ENCODE results near the gene PDE8B.

DNA sequence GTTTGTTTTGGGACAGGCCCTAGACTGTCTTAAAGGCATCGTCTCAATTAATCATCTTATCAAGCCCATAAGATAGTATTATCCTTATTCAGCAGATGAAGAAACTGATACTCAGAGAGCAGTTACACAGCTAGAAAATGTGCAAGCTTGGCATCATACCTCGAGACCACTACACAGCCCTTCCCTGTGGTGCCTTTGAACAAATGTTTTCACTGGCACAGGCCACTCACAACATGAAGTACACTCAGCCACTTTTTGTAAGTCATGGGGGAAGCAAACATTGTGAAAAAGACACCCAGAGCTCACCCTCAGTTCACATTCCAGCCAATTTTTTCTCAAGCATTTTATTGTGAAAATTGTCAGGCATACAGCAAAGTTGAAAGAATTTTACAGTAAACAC lies 159.1 kb downstream of the PDE8B start:
- TF ChIP-seq, protein P1, sequence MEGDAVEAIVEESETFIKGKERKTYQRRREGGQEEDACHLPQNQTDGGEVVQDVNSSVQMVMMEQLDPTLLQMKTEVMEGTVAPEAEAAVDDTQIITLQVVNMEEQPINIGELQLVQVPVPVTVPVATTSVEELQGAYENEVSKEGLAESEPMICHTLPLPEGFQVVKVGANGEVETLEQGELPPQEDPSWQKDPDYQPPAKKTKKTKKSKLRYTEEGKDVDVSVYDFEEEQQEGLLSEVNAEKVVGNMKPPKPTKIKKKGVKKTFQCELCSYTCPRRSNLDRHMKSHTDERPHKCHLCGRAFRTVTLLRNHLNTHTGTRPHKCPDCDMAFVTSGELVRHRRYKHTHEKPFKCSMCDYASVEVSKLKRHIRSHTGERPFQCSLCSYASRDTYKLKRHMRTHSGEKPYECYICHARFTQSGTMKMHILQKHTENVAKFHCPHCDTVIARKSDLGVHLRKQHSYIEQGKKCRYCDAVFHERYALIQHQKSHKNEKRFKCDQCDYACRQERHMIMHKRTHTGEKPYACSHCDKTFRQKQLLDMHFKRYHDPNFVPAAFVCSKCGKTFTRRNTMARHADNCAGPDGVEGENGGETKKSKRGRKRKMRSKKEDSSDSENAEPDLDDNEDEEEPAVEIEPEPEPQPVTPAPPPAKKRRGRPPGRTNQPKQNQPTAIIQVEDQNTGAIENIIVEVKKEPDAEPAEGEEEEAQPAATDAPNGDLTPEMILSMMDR (IDR thresholded peaks at IDR 0.05): no peak
- TF ChIP-seq POLR2A (IDR thresholded peaks at IDR 0.05): no peak
